ENCODE results near the gene KLK3.

DNA sequence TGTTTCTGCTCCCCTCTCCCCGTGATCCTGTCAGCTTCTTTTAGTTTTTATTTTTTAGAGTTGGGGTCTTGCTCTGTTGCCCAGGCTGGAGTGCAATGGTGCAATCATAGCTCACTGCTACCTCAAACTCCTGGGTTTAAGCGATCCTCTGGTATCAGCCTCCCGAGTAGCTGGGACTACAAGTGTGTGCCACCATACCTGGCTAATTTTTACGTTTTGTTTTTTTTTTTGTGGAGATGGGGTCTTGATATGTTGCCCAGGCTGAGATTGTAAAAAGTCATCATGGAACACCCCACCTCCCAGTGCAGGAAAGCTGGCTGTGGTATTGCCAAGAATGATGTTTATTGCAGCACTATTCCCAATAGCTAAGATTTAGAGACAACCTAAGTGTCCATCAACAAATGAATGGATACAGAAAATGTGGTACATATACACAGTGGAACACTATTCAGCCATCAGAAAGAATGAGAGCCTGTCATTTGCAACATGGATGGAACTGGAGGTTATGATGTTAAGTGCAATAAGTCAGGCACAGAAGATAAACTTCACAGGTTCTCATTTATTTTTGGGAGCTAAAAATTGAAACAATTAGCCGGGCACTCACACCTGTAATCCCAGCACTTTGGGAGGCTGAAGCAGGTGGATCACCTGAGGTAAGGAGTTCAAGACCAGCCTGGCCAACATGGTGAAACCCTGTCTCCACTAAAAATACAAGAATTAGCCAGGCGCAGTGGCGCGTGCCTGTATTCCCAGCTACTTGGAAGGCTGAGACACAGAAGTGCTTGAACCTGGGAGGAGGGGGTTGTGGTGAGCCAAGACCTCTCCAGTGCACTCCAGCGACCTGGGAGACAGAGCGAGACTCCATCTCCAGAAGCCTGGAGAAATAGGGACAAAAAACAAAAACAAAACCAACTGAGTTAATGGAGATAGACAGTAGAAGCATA lies 14.7 kb upstream of the KLK3 start:
- TF ChIP-seq SMC3 (IDR thresholded peaks at IDR 0.05; ENCODE audit: low read depth, low read length) (no peak), CTCF (conservative IDR thresholded peaks at IDR 0.05; ENCODE audit: low read depth, low read length) (no peak), POLR2A (IDR thresholded peaks at IDR 0.05; ENCODE audit: low read depth, low read length) (no peak), RAD21 (IDR thresholded peaks at IDR 0.05; ENCODE audit: low read length) (no peak), CHD1 (IDR thresholded peaks at IDR 0.05; ENCODE audit: low read depth, low read length) (no peak), BHLHE40 (IDR thresholded peaks at IDR 0.05; ENCODE audit: low read depth, low read length) (no peak), MAFK (IDR thresholded peaks at IDR 0.05; ENCODE audit: low read depth, low read length) (no peak), RFX5 (IDR thresholded peaks at IDR 0.05; ENCODE audit: low read depth, low read length) (no peak), RCOR1 (IDR thresholded peaks at IDR 0.05; ENCODE audit: insufficient replicate concordance, low read length) (no peak), CEBPB (IDR thresholded peaks at IDR 0.05; ENCODE audit: low read depth, low read length) (no peak), NFE2L2 (IDR thresholded peaks at IDR 0.05; ENCODE audit: low read depth, low read length) (no peak)
- TF ChIP-seq, protein P1, sequence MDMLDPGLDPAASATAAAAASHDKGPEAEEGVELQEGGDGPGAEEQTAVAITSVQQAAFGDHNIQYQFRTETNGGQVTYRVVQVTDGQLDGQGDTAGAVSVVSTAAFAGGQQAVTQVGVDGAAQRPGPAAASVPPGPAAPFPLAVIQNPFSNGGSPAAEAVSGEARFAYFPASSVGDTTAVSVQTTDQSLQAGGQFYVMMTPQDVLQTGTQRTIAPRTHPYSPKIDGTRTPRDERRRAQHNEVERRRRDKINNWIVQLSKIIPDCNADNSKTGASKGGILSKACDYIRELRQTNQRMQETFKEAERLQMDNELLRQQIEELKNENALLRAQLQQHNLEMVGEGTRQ (IDR thresholded peaks at IDR 0.05; ENCODE audit: low read depth, low read length): no peak
